ENCODE data around the gene MZF1. TPM values are rescaled to one million over a fixed set of nuclear protein-coding genes. Genes with fewer than 3 reads are reported as not detected.

MZF1 gene
- total RNA-seq, 1 donor from 2014 or later, result 77.1 TPM

DNA sequence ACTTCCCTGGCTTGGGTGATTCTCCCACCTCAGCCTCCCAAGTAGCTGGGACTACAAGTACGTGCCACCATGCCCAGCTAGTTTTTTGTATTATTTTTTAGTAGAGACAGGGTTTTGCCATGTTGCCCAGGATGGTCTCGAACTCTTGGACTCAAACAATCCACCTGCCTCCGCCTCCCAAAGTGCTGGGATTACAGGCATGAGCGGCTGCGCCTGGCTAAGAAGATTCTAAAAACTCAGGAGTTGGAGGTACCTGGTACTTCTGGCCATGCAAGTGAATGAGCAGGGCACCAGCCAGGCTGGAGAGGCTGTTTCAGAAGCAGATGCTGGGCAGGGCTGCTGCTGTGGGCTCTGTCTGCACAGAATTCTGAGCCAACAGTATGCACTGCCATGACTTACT lies 6.1 kb downstream of the MZF1 start:
- intact Hi-C loops (cut with DNase I), result no loop called here
- TF ChIP-seq, protein P1, sequence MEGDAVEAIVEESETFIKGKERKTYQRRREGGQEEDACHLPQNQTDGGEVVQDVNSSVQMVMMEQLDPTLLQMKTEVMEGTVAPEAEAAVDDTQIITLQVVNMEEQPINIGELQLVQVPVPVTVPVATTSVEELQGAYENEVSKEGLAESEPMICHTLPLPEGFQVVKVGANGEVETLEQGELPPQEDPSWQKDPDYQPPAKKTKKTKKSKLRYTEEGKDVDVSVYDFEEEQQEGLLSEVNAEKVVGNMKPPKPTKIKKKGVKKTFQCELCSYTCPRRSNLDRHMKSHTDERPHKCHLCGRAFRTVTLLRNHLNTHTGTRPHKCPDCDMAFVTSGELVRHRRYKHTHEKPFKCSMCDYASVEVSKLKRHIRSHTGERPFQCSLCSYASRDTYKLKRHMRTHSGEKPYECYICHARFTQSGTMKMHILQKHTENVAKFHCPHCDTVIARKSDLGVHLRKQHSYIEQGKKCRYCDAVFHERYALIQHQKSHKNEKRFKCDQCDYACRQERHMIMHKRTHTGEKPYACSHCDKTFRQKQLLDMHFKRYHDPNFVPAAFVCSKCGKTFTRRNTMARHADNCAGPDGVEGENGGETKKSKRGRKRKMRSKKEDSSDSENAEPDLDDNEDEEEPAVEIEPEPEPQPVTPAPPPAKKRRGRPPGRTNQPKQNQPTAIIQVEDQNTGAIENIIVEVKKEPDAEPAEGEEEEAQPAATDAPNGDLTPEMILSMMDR (IDR thresholded peaks at IDR 0.05), result no peak
- Histone ChIP-seq H3K4me3 (no peak overlapping the region), H3K27ac (no peak overlapping the region), H3K27me3 (no peaks in the 10 kb centered on the region), H3K9me3 (no peaks in the 10 kb centered on the region), H3K36me3 (peaks cover 3% of the 10 kb centered on the region in 2 donors), H3K4me1 (peaks cover 8 to 16% of the 10 kb centered on the region in 2 donors)
- DNase-seq (ENCODE audit: low spot score in 2 of 2), result no peak

GRCh38 chr19:58563823-58564222 lies 9.3 kb downstream of the MZF1 start:
- no peaks in the 10 kb centered on the region for H3K9me3 ChIP-seq
- H3K27ac ChIP-seq, result no peak overlapping the region
- H3K36me3 ChIP-seq, result no peaks in the 10 kb centered on the region
- DNase-seq (ENCODE audit: low spot score in 2 of 2), result no peak
- peaks cover 11 to 26% of the 10 kb centered on the region in 2 donors for H3K4me1 ChIP-seq
- H3K27me3 ChIP-seq, result no peaks in the 10 kb centered on the region
- intact Hi-C loops (cut with DNase I), result no loop called here
- H3K4me3 ChIP-seq, result no peak overlapping the region
- TF ChIP-seq, protein P1 (IDR thresholded peaks at IDR 0.05), result no peak

DNA sequence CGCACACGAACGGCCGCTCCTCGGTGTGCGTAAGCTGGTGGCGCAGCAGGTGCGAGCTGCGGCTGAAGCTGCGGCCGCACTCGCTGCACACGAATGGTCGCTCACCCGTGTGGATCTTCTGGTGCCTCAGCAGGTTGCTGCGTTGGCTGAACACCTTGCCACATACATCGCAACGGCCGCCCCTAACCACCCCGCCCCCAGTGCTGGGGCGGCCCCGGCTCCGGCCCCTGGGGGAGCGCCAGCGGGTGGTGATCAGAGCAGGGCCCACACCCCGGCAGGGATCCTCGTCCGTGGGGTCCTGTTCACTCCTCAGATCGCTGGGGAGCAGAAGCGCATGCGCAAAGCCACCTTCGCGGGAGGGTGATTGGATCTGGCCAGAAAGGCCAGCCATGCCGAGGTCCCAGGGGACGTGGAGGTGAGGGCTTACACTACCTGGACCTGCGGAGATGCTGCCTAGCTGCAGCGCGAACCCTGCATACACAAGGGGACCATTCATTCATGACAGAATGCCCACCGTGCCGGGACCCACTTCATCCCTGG lies 10.0 kb downstream of the MZF1 start:
- no peaks in the 10 kb centered on the region for H3K36me3 ChIP-seq
- no peaks in the 10 kb centered on the region for H3K9me3 ChIP-seq
- no peaks in the 10 kb centered on the region for H3K27me3 ChIP-seq
- peaks cover 11 to 26% of the 10 kb centered on the region in 2 donors for H3K4me1 ChIP-seq
- no peak for DNase-seq (ENCODE audit: low spot score in 2 of 2)
- TF ChIP-seq, protein P1 (IDR thresholded peaks at IDR 0.05), result no peak
- H3K27ac ChIP-seq, result peak overlapping the region in 1 of 2 donors; percentile 58
- peak overlapping the region; percentile 46 to 69 for H3K4me3 ChIP-seq
- intact Hi-C loops (cut with DNase I), result no loop called here

- H3K27me3 ChIP-seq, result no peaks in the 10 kb centered on the region
- H3K4me3 ChIP-seq, result peak overlapping the region; percentile 46 to 69
- DNase-seq (ENCODE audit: low spot score in 2 of 2), result no peak
- no peaks in the 10 kb centered on the region for H3K36me3 ChIP-seq
- no peaks in the 10 kb centered on the region for H3K9me3 ChIP-seq
- peak overlapping the region; percentile 36 to 58 for H3K27ac ChIP-seq
- H3K4me1 ChIP-seq, result peaks cover 12 to 27% of the 10 kb centered on the region in 2 donors
- intact Hi-C loops (cut with DNase I), result no loop called here
- TF ChIP-seq, protein P1 (IDR thresholded peaks at IDR 0.05), result no peak
Observed at GRCh38 chr19:58562122-58563033, 10.8 kb downstream of the MZF1 start.

DNA sequence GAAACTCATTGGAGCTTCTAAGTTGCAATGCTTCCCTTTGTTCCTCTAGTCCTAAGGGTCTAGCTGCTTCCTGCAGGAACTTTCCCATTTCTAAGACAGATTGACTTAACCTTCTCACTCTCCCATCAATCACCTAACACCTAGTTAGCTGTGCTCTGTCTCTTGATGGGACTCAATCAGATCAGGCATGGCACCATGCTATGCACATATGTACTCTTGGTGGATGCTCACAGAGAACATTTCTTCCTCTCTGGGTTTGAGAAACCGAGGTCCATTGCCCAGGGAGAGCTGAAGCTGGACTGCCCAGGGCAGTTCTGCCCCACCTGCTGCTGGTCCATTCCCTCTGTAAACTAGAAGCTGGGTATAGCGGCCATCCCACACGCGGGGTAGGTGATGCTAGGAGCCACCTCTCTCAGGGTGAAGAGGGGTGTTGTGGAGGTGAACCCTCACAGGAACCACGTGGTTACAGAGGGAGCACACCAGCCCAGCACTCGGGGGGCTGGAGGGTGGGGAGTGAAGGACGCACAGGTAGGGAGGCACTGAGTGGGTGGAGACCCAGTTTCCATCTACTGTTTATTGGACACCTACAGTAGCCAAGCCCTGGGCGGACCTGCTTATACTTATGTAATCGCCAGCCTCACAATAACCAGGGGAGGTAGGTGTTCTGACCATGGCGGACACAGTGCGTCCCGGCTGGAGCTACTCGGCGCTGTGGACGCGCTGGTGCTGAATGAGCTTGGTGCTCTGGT lies 11.6 kb downstream of the MZF1 start:
- TF ChIP-seq, protein P1 (IDR thresholded peaks at IDR 0.05), result no peak
- intact Hi-C loops (cut with DNase I), result no loop called here
- peak overlapping the region in 1 of 2 donors; percentile 58 for H3K27ac ChIP-seq
- no peaks in the 10 kb centered on the region for H3K9me3 ChIP-seq
- DNase-seq (ENCODE audit: low spot score in 2 of 2), result no peak
- peak overlapping the region; percentile 46 to 69 for H3K4me3 ChIP-seq
- H3K4me1 ChIP-seq, result peaks cover 20 to 35% of the 10 kb centered on the region in 2 donors
- no peaks in the 10 kb centered on the region for H3K27me3 ChIP-seq
- peaks cover 3 to 4% of the 10 kb centered on the region in 2 donors for H3K36me3 ChIP-seq
